Endothelial cell of umbilical vein (primary cell): ENCODE data around the gene NMT1. TPM values are rescaled to one million over a fixed set of nuclear protein-coding genes. Genes with fewer than 3 reads are reported as not detected.

Experiments
- BruUV-seq: library from RNA; stranded (reverse); fragments of 400-500 nt; replicated peaks from 2 replicates; lab custom pipeline; 2021; lab: Mats Ljungman, UMichigan
- CTCF ChIA-PET: fragments of 300-600, 350-600 bp; sonication (Branson Sonifier 250); formaldehyde crosslinking; loops from one replicate; lab custom pipeline; 2021; ENCODE audit warnings: antibody characterized with exemption, inconsistent platforms; lab: Charles Lee
- POLR2A ChIA-PET: fragments of 300-600, 350-600 bp; sonication (Branson Sonifier 250); formaldehyde crosslinking; loops from one replicate; lab custom pipeline; 2021; ENCODE audit warnings: antibody characterized with exemption, inconsistent platforms; lab: Charles Lee
- DNase-seq: peaks from one replicate; pipeline ENCODE4 v3.0.0-alpha.2; 2011; ENCODE audit warnings: low read depth, low spot score
- FAIRE-seq: peaks from 2 replicates; lab custom pipeline; 2011; peaks lifted over from hg19 to GRCh38; lab: Jason Lieb, UNC
- H2AFZ ChIP-seq: 2 replicates; pipeline ENCODE4 v1.6.0; 2012; ENCODE audit warnings: low read depth, low read length, control low read depth, inconsistent platforms
- H3K27ac ChIP-seq: 2 replicates; pipeline ENCODE4 v1.5.1; 2011; ENCODE audit warnings: low read depth, mild to moderate bottlenecking, control low read depth, low read length, moderate library complexity; ENCODE audit not compliant: insufficient read depth
- H3K27me3 ChIP-seq, 2 experiments: 2 replicates each; pipeline versions ENCODE4 v1.6.0 to v1.6.1; 2011; ENCODE audit warnings: low read length in 2 of 2, mixed read lengths in 1 of 2; ENCODE audit not compliant: control insufficient read depth in 2 of 2, insufficient read depth in 2 of 2
- H3K36me3 ChIP-seq, 2 experiments: 2 replicates in 1 of 2; 3 replicates in 1 of 2; pipeline ENCODE4 v1.5.1; 2011; ENCODE audit warnings: low read length in 2 of 2, mild to moderate bottlenecking in 1 of 2, moderate library complexity in 1 of 2; ENCODE audit not compliant: control insufficient read depth in 2 of 2, insufficient read depth in 2 of 2; ENCODE audit errors: extremely low read depth in 1 of 2
- H3K4me1 ChIP-seq: 3 replicates; pipeline ENCODE4 v1.5.1; 2011; ENCODE audit warnings: mild to moderate bottlenecking, low read length; ENCODE audit not compliant: control insufficient read depth, insufficient read depth; ENCODE audit errors: extremely low read depth
- H3K4me2 ChIP-seq: 2 replicates; pipeline ENCODE4 v1.6.1; 2011; ENCODE audit warnings: low read length, control low read depth, mixed read lengths; ENCODE audit not compliant: insufficient read depth
- H3K4me3 ChIP-seq, 3 experiments: fragments of 200-600 bp in 1 of 3; sonication (generic), shearing (Covaris generic) in 1 of 3; replicated peaks in 1 of 3; 2 replicates each; pipeline ENCODE4 v1.5.1; 2011 to 2016; ENCODE audit warnings: control low read depth in 3 of 3, low read length in 3 of 3, mild to moderate bottlenecking in 2 of 3, inconsistent platforms in 1 of 3, low read depth in 1 of 3, moderate library complexity in 1 of 3; ENCODE audit not compliant: insufficient read depth in 1 of 3
- H3K79me2 ChIP-seq: 2 replicates; pipeline ENCODE4 v1.6.0; 2012; ENCODE audit warnings: low read length, inconsistent platforms; ENCODE audit not compliant: control insufficient read depth, insufficient read depth
- H3K9ac ChIP-seq: replicated peaks from 2 replicates; pipeline ENCODE3; 2011; ENCODE audit warnings: low read length, control low read depth; ENCODE audit not compliant: insufficient read depth; ENCODE audit errors: extremely low read depth
- H3K9me1 ChIP-seq: replicated peaks from 3 replicates; pipeline ENCODE4 v1.6.0; 2011; ENCODE audit warnings: mild to moderate bottlenecking, low read length; ENCODE audit not compliant: control insufficient read depth, insufficient read depth; ENCODE audit errors: extremely low read depth
- H3K9me3 ChIP-seq: replicated peaks from 2 replicates; pipeline ENCODE4 v1.5.1; 2012; ENCODE audit warnings: low read length, inconsistent platforms; ENCODE audit not compliant: control insufficient read depth, insufficient read depth
- H4K20me1 ChIP-seq: replicated peaks from 2 replicates; pipeline ENCODE3; 2011; ENCODE audit warnings: mild to moderate bottlenecking, low read length; ENCODE audit not compliant: control insufficient read depth, insufficient read depth; ENCODE audit errors: extremely low read depth
- CTCF ChIP-seq, 2 donors: IDR thresholded peaks; 1 replicate in 1 of 2; 2 replicates in 1 of 2; pipeline ENCODE4 v1.5.1; 2011; ENCODE audit warnings: low read length in 2 of 2, mild to moderate bottlenecking in 2 of 2, moderate library complexity in 2 of 2, control low read depth in 1 of 2, inconsistent platforms in 1 of 2, low read depth in 1 of 2; ENCODE audit not compliant: insufficient read depth in 1 of 2; ENCODE audit errors: extremely low read depth in 1 of 2
- EZH2 ChIP-seq: IDR thresholded peaks from 2 replicates; pipeline ENCODE4 v1.6.1; 2012; ENCODE audit warnings: borderline replicate concordance, low read depth, mild to moderate bottlenecking, moderate library complexity, low read length, inconsistent platforms; ENCODE audit not compliant: severe bottlenecking
- FOS ChIP-seq: IDR thresholded peaks from 2 replicates; pipeline ENCODE4 v1.6.1; 2011; ENCODE audit warnings: mild to moderate bottlenecking, low read length, moderate library complexity, borderline replicate concordance; ENCODE audit not compliant: insufficient read depth
- GATA2 ChIP-seq: IDR thresholded peaks from 2 replicates; pipeline ENCODE4 v1.7.0; 2011; ENCODE audit warnings: low read depth, mild to moderate bottlenecking, moderate library complexity, mixed read lengths, low read length; ENCODE audit not compliant: insufficient read length, insufficient read depth
- JUN ChIP-seq: IDR thresholded peaks from 2 replicates; pipeline ENCODE4 v1.6.1; 2011; ENCODE audit warnings: borderline replicate concordance, low read depth; ENCODE audit not compliant: insufficient read length, insufficient read depth
- MYC ChIP-seq: IDR thresholded peaks from one replicate; pipeline ENCODE4 v1.6.1; 2011; ENCODE audit warnings: mild to moderate bottlenecking, low read depth, low read length
- POLR2A ChIP-seq: IDR thresholded peaks from 2 replicates; pipeline ENCODE4 v1.6.1; 2012; ENCODE audit warnings: low read depth, mild to moderate bottlenecking, control low read depth, low read length
- POLR2AphosphoS5 ChIP-seq: IDR thresholded peaks from 2 replicates; pipeline ENCODE4 v1.6.1; 2012; ENCODE audit warnings: low read depth, mild to moderate bottlenecking, control low read depth, low read length, moderate library complexity; ENCODE audit not compliant: insufficient read depth
- dilution Hi-C: fragments of 300-500 bp; cut with MboI; formaldehyde crosslinking; loops from one replicate; pipeline ENCODE4 v1.15.0; 2019; ENCODE audit warnings: low sequenced_read_pairs; ENCODE audit not compliant: extremely low pct_ligation_motif_present
- intact Hi-C: fragments of 100-400 bp; cut with micrococcal nuclease; formaldehyde crosslinking; loops from one replicate; pipeline ENCODE4 v1.10.0; 2022
- polyA plus RNA-seq, 4 experiments: library from polyadenylated mRNA; depleted of rRNA in 3 of 4; stranded (reverse) in 3 of 4; unstranded in 1 of 4; fragments of >200 nt; gene quantifications; 2 replicates each; pipeline versions ENCODE4 v1.2.1 to v1.2.3, GENCODE V29; 2011 to 2012; ENCODE audit warnings: missing spikeins in 1 of 4
- total RNA-seq: library from RNA; stranded (reverse); gene quantifications from 2 replicates; pipeline ENCODE4 v1.2.3, GENCODE V29; 2021
- TF ChIP-seq, protein P1 (sequence below): IDR thresholded peaks from 2 replicates; pipeline ENCODE4 v1.6.1; 2011; ENCODE audit not compliant: insufficient read depth, insufficient read length

Gene NMT1
- total and polyA plus RNA-seq, 2 donors (not counting 3 experiments of a cell fraction or from before 2014, with no cell fraction given) = 37.6 to 135 TPM

GRCh38 chr17:45101883-45102811 lies 41.0 kb downstream of the NMT1 start:
- no peaks in the 10 kb centered on the region for H3K79me2 ChIP-seq
- FAIRE-seq (no peak), DNase-seq (no peak)
- no peak overlapping the region for H3K9ac ChIP-seq
- H3K27ac ChIP-seq = no peak overlapping the region
- H3K4me2 ChIP-seq = no peak overlapping the region
- ChIA-PET CTCF (interaction anchor here (4.3 kb wide), 1 partner anchor 33 kb away, joined by 26 read pairs; the partner anchor contains the start of gene ACBD4), POLR2A (no interaction called here)
- dilution Hi-C loops (no loop called here), intact Hi-C loops (no loop called here)
- no peak overlapping the region for H3K4me3 ChIP-seq
- BruUV-seq = no TSS peak
- no peaks in the 10 kb centered on the region for H3K4me1 ChIP-seq
- TF ChIP-seq JUN (no peak), CTCF (IDR thresholded peaks at IDR 0.05; ENCODE audit: extremely low read depth in 1 of 2, insufficient read depth in 1 of 2, low read depth in 1 of 2, low read length in 2 of 2) (no peak), POLR2A (no peak), GATA2 (no peak), FOS (no peak), POLR2AphosphoS5 (no peak), EZH2 (no peak), MYC (no peak)
- TF ChIP-seq, protein P1, sequence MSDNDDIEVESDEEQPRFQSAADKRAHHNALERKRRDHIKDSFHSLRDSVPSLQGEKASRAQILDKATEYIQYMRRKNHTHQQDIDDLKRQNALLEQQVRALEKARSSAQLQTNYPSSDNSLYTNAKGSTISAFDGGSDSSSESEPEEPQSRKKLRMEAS = no peak
- H3K9me1 ChIP-seq = no peaks in the 10 kb centered on the region
- no peaks in the 10 kb centered on the region for H3K9me3 ChIP-seq
- H3K36me3 ChIP-seq = peaks cover 35 to 69% of the 10 kb centered on the region in 2 experiments
- H4K20me1 ChIP-seq = no peaks in the 10 kb centered on the region
- no peak overlapping the region for H2AFZ ChIP-seq
- H3K27me3 ChIP-seq = no peaks in the 10 kb centered on the region
